ENCODE data around the gene LINGO3.

DNA sequence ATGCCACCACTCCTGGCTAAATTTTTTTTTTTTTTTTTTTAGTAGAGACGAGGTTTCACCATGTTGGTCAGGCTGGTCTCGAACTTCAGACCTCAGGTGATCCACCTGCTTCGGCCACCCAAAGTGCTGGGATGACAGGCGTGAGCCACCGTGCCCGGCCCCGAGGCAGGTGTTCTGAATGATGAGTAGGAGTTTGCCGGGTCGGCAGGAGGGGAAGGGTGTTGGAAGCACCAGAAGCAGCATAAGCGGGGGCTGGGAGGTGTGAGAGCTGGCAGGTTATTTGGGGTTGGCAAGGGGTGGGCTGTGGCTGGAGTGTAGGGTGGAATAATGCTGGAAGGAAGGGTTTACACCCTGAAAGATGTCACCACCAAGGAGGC, 22.3 kb upstream of the LINGO3 start:
- TF ChIP-seq, protein P1, sequence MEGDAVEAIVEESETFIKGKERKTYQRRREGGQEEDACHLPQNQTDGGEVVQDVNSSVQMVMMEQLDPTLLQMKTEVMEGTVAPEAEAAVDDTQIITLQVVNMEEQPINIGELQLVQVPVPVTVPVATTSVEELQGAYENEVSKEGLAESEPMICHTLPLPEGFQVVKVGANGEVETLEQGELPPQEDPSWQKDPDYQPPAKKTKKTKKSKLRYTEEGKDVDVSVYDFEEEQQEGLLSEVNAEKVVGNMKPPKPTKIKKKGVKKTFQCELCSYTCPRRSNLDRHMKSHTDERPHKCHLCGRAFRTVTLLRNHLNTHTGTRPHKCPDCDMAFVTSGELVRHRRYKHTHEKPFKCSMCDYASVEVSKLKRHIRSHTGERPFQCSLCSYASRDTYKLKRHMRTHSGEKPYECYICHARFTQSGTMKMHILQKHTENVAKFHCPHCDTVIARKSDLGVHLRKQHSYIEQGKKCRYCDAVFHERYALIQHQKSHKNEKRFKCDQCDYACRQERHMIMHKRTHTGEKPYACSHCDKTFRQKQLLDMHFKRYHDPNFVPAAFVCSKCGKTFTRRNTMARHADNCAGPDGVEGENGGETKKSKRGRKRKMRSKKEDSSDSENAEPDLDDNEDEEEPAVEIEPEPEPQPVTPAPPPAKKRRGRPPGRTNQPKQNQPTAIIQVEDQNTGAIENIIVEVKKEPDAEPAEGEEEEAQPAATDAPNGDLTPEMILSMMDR (IDR thresholded peaks at IDR 0.05): no peak
- TF ChIP-seq POLR2A (IDR thresholded peaks at IDR 0.05) (no peak), POLR2AphosphoS5 (IDR thresholded peaks at IDR 0.05) (no peak)
